Hematopoietic multipotent progenitor cell treated with erythropoietin and hydrocortisone succinate and interleukin-3 and kit ligand, for 4 days (in vitro differentiated cells): ENCODE results near the gene UBAC1.
"Not testable (repeated sequence)": the region's sequence is repeated elsewhere in the genome, so short reads cannot be mapped to it uniquely, and the experiment has no call there.

Source experiments
- DNase-seq: peaks from one replicate; pipeline ENCODE4 v3.0.0-alpha.2; 2015

UBAC1 gene

DNA sequence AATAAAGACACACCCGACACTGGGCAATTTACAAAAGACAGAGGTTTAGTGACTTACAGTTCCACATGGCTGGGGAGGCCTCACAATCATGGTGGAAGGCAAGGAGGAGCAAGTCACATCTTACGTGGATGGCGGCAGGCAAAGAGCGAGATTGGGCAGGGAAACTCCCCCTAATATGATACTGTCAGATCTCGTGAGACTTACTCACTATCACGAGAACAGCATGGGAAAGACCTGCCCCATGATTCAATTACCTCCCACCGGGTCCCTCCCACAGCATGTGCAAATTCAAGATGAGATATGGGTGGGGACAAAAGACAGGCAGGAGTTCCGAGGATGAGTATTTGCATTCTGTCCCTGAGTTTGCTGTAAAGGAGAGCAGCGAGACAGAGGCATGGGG is 49.9 kb downstream of the UBAC1 start:
- not testable (repeated sequence) for DNase-seq

DNA sequence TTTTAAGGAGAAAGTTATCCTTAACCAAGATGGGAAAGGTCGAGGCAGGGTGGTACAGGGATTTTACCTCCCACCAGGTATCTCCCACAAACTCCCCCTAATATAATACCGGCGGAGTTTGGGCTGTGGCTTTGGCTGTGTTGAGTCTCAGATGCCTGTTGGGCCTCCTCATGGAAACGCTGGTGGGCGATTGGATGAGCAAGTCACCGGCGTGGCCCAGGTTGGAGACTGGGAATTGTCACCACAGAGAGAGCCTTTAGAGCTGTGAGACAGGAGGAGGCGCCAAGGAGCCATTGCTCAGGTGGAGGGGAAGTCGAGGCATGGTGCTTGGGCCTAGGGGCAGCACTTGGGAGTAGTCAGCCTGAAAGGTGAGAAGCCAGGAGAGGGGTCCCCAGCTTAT is 50.4 kb downstream of the UBAC1 start:
- DNase-seq: no peak

DNA sequence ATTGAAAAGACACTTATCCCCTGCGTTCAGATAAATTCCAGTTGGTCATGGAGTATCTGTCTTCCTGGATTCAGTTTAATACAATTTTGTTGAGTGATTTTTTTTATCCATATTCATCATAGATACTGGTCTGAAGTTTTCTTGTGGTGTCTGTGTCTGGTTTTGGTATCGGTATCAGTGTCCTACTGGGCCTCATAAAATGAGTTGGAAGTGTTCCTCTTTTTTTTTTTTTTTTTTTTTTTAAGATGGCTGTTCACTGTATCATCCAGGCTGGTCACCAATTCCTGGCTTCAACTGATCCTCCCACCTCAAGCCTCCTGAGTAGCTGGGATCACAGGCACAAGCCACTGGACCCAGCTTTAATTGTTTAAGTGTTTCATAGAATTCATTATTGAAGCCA is 51.0 kb downstream of the UBAC1 start:
- no peak for DNase-seq

DNA sequence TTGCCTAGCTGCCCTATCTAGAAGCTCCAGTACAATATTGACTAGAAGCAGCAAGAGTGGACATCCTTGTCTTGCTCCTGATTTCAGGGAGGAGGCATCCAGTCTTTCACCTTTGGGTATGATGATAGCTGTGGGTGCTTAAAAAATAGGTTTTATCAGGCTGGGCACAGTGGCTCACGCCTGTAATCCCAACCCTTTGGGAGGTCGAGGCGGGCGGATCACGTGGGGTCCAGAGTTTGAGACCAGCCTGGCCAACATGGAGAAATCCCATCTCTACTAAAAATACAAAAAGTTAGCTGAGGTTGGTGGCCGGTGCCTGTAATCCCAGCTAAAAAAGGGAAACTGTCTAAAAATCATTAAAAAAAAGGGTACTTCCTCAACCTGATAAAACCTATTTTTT is 51.8 kb downstream of the UBAC1 start:
- no peak for DNase-seq

DNA sequence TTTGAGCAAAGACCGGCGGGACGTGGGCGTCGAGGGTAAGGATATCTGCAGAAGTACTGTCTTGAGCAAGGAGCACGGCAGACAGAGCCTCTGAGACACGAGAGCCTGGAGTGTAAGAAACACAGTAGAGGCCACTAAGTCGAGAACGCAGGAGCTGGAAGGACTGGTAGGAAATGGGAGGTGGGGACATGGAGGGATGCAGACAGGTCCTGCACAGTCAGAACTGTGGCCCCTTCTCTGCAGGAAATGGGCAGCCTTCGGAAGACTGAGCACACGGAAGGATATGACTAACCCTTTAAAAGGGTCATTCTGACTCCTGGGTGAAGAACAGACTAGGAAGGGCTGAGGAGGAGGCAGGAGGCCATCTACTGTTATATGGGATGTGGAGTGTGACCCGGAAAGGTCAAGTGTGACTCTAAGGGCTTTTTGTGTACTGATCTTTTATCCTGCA is 52.4 kb downstream of the UBAC1 start:
- no peak for DNase-seq

DNA sequence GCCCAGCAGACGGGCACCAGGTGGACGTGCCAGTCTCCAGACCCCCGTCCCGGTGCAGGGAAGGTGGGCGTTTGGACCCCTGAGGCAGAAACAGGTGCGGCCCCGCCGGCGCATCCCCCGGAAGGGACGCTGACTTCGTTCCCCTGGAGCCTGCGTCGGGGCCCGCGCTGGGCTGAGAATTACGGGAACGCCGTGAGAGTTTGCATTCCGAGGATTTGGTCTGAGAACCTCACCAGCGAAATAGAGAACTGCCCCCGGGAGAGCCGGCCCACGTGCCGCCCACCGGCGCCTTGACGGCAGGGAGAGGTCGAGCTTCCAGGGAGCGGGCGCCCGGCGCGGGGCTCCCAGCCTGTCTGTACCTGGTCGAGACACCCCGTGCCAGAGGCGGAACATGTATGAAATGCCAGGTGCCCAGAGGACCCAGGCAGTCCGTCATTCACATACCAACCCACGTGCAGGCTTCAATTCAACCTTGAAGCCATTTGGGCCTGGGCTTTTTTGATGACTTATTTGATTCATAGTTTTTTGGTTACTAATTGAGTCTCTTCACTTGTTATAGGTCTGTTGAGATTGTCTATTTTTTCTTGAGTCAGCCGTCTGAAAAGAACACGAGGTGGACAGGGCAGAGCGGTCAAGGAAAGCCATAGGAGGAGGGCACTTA is 53.0 kb downstream of the UBAC1 start:
- DNase-seq: no peak

DNA sequence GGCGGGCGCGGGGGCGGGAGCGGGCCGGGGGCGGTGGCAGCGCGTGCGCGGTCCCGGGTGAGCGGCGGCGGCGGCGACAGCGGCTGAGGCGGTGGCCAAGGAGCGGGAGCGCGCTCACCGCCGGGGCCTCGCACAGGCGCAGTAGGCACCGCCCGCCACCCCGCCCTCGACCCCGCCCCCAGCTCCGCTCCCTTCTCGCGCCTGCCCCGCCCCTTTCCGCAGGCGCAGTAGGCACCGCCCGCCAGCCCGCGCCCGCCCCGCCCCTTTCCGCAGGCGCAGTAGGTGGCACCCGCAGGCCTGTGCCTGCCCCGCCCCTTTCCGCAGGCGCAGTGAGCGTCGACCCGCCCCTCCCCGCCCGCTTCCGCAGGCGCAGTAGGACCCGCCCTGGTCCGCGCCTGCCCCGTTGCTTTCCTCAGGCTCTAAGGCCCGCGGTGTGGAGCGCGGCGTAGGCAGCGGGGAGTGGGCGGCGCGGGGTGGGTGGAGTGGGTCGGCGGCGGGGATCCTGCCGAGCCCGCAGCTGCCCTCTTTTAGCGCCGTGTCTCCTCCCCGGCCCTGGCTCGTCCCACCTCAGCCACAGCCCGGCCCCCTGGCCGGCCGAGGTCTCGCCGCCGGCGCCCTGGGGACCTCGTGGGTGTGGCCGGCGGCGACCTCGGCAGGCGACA is 53.6 kb downstream of the UBAC1 start, which contains the start of gene CAMSAP1:
CAMSAP1 (minus strand) TSS at position 116 of the 662 bp plus-strand sequence. CDS start 387 bp downstream, outside the sequence.
- DNase-seq: peak; percentile 97

DNA sequence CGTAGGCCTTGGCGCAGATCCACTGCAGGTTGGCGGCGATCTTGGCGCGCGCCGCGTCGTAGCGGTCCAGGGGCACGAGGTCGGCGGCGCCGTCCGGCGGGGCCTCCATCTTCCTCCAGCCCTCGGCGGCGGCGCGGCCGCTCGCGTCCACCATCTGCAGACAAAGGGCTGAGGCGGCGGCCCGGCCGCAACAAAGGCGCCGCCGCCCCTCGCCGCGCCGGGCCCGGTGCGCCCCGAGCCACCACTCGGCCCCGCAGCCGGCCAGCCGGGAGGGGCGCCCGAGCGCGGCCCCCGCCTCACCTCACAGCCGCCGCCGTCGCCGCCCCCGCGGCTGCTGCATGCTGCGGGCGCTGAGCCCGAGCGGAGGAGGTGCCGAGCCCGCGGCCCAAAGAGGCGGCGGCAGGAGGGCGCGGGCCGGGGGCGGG is 54.2 kb downstream of the UBAC1 start:
- DNase-seq: peak; percentile 54

DNA sequence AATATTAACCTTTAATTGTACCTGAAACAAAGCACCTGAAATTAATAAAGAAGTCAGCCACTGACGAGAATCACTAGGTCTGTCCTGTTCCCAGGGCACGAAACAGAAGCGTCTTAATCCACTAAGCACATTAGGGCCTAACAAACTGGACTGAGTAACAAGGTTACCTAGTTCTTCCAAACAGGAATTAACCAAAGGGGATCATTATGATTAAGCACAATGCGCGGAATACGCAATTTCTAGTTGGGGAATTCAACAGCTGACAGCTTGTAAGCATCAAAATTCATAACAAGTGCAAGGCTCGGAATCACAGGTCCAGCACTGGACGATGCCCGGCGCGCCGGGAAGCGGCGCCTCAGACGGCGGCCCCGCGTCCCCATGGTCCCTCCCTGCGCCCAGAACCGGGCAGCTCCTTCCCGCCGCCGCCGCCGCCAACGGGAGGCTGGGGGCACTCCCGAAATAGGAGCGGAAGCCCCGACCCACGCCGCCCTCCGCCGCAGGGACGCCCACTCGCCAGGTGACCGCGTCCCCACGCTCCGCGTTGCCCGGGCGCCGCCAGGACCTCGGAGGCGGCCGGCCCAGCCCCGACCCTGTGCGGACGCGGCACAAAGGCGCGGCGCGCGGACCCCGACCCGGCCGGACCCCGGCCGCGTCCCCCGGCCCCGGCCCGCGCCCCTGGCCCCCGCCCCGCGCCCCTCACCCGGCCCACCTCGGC is 54.7 kb downstream of the UBAC1 start:
- peak; percentile 41 for DNase-seq

DNA sequence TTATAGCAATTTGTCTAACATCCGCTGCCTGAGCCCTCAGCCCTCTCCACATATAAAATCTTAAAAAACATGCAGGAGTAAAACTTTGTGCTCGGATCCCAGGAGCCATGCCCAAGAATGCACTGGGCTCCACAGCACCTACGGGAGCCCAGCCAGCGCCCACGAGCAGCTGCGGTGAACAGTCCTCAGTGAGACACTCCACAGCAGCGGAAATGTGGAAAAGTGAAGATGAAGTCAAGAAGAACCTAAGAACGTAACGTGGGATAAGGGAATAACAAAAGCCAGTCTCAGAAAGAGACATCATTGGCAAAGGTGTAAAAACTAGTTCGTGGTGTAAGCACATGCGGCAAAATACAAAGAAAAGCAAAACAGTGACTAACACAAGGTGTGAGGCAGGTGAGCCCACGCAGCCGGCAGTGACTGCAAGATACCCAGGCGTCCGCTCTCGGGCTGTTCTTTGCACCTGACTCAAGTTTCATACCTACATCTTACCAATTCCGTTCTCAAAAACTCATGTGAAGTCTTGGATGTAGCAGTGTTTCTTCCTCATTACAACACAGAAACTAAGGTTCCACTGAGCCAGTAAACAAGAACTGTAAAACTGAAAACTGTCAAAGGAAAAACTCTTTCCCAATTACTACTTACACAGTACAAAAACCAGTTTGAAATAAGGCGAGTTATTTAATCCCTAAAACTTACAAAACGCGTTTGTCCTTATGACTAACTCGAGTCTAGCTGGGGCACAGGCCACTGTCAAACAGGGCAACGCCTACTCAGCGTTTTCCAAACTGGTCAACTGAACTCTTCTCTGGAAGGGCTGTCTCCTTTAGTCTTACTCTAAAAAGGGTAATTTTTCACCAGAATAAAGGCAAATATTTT is 55.6 kb downstream of the UBAC1 start:
- DNase-seq: peak; percentile 33

DNA sequence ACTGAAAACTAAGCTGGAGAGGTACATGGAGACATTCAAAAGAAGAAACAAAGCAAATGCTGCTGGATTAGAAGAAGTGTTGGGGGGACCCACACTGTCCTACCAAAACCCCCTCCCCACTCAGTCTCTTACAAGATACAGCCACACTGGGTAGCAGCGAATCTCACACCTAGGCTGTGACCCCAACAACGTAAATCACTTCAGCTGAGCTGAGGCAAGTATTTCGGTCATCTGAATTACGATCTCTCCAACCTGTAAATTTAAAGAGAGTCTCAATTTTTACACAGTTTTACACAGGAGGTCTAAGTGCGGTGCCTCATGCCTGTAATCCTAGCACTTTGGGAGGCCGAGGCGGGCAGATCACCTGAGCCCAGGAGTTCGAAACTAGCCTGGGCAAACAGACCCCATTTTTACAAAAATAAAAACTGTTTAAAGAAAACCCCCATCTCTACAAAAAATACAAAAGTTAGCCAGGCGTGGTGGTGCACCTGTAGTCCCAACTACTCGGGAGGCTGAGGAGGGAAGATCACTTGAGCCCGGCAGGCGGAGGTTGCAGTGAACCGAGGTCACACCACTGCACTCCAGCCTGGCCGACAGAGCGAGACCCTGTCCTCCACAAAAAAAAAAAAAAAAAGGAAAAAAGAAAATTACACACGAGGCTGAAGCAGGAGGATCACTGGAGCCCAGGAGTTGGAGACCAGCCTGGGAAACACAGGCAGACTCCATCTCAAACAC is 57.2 kb downstream of the UBAC1 start:
- DNase-seq: no peak

DNA sequence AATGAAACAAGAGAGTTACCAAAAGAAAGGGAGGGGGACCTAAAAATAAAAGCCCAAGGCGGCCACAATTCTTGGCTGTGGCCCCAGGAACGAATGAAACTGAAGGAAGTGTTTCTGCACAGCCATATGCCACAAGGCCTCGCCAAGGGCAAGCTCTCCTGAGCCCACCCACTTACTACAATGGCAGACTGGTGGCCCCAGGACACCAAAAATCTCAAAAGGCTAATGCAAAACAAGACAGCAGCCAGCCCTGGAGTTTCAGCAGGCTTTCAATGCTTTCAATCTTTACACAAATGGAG is 57.9 kb downstream of the UBAC1 start:
- no peak for DNase-seq

DNA sequence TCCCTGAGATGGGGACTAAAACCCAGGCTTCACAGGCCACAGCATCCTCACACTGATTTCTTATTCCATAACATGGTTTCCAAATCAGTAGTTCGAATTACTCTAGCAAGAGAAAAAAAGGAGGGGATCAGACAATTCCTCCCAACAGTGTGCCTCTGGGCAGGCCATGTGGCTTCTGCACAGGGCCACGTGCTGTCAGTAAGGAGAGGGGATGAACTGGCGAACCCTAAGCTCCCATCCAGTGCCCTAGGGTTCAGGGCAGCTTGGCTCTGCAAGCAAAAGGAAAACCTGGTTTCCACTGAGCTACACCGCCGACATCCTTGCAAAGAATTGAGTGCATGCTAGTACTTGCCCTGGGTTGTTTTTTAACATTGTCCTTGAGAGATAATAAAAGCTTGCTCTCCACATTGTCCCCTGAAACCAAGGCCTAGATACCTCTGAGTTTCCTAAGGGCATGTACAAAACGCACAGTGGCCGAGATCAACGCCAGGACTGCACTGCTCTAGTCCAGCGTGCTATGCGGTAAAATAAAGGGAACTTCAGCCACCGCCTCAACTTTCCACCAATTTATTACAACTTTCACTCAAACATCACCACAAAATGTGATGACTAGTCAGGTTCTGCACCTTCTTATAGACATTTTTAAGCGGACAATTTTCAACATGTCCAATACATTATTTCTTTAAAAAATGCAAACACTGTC is 58.4 kb downstream of the UBAC1 start:
- DNase-seq: no peak

DNA sequence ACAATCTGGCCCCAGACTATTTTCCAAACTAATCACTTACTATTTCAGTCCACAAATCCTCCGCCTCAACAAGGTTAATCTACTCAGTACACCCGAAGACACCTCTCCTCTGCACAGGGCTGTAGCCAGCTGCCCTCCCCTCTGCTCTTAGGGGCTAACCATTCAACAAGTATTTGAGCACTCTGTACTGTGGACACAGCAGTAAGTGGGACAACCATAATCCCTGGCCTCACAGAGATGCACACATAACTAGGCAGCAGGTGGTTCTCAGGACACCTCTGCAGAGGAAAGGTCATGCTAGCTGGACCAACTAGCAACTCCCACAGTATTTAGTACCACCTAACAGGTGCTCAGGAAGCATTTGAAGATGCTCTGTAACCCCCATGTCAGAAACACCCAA is 59.3 kb downstream of the UBAC1 start:
- DNase-seq: no peak

DNA sequence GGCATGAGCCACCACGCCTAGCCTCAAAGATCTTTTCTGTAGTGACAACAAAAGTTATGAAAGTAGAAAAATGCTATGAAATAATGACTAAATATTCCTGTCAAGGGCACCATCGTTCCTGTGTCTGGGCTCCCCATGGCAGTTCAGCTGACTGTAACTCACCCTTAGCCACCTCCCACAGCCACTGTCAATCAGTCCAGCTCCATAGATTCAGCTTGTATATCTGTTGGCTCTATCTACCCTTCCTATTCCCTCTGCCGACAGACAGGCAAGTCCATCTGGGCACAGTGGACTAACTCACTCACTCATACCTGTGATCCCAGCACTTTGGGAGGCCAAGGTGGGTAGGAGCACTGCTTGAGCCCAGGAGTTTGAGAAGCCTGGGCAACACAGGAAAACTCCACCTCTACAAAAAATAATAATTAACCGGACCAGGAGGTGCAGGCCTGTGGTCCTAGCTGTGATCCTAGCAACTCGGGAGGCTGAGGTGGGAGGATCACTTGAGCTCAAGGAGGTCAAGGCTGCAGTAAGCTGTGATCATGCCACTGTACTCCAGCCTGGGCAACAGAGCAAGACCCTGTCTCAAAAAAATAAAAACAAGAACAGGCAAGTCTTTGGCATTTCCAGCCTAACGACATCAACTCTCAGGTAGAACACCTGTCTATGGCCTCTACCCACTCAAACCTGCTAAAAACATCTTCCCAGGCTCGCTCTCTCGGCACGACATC is 60.0 kb downstream of the UBAC1 start:
- no peak for DNase-seq

DNA sequence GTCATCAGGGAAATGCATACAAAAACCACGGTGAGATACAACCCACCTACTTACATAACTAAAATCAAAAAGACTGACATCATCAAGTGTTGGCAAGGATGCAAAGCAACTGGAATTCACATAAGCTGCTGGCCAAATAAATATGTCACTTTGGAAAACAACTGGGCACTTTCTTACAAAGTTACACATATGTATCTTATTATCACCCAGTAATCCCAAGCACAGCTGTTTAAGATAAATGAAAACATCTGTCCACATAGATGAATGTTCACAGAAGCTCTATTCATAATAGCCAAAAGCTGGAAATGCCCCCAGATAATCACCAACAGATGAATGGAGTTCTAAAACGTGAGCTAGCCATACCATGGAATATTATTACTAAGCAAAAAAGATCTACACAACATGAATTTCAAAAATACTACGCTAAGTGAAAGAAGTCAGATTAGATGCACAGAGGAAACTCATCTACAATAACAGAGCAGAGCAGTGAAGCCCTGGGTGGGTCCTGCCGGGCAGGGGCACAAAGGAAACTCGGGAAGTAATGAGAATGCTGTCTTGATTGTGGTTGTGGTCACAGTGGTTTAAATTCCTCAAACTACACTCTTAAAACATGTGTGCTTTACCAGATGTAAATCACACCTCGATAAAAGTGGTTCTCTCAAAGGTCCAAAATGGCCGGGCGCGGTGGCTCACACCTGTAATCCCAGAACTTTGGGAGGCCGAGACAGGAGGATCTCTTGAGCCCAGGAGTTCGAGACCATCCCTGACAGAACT is 62.4 kb downstream of the UBAC1 start:
- peak; percentile 53 for DNase-seq

DNA sequence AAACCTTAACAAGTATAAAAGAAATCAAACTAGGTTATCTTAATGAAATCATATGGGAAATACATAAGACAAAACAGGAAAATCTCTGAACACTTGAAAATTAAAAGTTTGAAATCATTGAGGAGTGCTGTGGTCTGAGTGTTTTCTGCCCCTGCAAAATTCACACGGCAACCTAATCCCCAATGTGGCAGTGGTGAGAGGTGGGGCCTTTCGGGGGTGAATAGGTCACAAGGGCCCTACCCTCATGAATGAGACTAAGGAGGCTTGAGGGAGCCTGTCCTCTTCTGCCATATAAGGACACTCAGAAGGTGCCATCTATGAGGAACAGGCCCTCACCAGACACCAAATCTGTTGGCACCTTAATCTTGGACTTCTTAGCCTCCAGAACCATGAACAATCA is 64.5 kb downstream of the UBAC1 start:
- no peak for DNase-seq

DNA sequence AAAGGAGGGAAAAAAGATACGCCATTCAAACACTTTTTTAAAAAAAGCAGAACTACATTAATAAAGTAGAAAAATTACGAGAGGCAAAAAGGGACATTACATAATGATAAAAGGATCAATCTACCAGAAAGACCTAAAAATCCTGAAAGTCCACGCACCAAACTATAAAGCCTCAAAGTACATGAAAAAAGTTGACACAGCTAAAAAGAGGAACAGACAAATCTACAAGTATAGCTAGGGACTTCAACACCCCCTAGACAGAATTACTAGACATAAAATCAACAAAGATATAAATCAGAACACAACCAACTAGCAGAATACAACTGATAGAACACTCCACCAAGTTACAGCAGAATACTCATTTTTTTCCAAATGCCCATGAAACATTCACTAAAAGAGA is 65.0 kb downstream of the UBAC1 start:
- peak; percentile 41 for DNase-seq

DNA sequence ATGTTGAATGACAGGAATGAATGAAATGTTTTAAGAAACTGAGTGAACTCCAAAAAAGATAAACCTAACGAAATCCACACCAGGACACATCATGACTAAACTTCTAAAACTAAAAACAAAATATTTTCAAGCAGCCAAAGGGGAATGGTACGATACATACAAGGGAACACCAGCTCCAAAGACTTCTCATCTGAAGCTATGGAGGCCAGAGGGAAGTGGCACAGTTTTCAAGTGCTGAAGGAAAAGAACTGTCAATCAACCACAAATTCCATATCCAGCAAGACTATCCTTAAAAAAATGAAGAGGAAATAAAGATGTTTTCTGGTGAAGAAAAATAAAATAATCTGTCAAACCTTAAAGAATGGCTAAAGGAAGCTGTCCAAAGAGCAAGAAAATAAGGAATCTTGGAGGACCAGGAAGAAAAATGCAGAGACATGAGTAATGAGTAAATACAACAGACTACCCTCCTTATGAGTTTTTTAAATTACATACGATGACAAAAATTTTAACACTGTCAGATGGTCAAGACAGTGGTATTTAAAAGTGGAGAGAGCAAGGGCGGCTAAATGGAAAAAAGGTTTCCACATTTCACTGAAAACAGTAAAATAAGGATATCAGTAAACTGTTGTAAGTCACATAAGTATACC is 65.8 kb downstream of the UBAC1 start:
- DNase-seq: no peak

DNA sequence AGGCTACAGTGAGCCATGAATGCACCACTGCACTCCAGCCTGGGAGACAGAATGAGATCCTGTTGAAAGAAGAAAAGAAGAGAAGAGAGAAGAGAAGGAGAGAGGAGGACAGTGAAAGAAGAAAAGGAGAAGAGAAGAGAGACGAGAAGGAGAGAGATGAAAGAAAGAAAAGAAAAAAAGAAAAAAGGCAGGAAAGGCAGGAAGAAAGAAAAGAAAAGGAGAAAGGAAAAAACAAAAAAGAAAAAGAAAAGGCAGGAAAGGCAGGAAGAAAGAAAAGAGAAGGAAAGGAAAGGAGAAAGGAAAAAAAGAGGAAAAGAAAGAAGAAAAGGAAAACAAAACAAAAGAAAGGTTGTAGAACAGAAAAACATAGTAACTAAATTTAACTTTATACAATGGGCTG is 68.1 kb downstream of the UBAC1 start:
- DNase-seq: no peak
